Measurements from ENCODE around the gene PPWD1.

PPWD1 gene

DNA sequence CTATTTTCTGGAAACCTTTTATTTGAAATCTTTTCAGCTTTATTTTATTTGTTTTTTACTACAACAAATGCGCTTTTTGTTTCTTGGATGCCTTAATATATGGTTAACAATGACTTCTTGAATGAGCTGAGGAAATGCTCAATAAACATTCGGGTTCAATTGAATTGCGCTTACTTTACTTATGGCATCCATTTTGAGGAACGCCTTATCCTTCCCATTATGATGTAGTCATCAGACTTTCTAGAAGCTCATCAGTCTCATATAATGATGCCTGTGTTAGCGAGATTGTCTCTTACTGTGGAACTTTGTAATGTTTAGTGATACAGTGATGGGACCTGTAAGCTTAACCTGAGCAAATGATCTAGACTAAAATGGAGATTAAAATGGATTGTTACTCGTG is 62.6 kb downstream of the PPWD1 start:
- TF ChIP-seq, protein P1, sequence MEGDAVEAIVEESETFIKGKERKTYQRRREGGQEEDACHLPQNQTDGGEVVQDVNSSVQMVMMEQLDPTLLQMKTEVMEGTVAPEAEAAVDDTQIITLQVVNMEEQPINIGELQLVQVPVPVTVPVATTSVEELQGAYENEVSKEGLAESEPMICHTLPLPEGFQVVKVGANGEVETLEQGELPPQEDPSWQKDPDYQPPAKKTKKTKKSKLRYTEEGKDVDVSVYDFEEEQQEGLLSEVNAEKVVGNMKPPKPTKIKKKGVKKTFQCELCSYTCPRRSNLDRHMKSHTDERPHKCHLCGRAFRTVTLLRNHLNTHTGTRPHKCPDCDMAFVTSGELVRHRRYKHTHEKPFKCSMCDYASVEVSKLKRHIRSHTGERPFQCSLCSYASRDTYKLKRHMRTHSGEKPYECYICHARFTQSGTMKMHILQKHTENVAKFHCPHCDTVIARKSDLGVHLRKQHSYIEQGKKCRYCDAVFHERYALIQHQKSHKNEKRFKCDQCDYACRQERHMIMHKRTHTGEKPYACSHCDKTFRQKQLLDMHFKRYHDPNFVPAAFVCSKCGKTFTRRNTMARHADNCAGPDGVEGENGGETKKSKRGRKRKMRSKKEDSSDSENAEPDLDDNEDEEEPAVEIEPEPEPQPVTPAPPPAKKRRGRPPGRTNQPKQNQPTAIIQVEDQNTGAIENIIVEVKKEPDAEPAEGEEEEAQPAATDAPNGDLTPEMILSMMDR (IDR thresholded peaks at IDR 0.05; ENCODE audit: borderline replicate concordance, extremely low read depth, low read length, poor library complexity, severe bottlenecking): no peak
- TF ChIP-seq EZH2 (IDR thresholded peaks at IDR 0.05; ENCODE audit: borderline replicate concordance, low read depth, low read length, severe bottlenecking): no peak
- no peaks in the 10 kb centered on the region for H4K20me1 ChIP-seq (ENCODE audit: insufficient read depth, low read length)
- H3K9me3 ChIP-seq (ENCODE audit: insufficient read depth, low read length, severe bottlenecking): no peaks in the 10 kb centered on the region
- H3K79me2 ChIP-seq (ENCODE audit: insufficient read depth, low read length): peaks cover 92% of the 10 kb centered on the region
- no peaks in the 10 kb centered on the region for H3K27me3 ChIP-seq (ENCODE audit: insufficient read depth, low read length, poor library complexity)
- peak overlapping the region; percentile 88 for H3K4me2 ChIP-seq (ENCODE audit: insufficient read depth, low read length)
- peak overlapping the region; percentile 71 for H3K9ac ChIP-seq (ENCODE audit: low read depth, low read length)
- peak overlapping the region; percentile 95 for H3K27ac ChIP-seq (ENCODE audit: low read length)
- peaks cover 50% of the 10 kb centered on the region for H3K4me1 ChIP-seq (ENCODE audit: insufficient read depth, low read length)
- ATAC-seq (ENCODE audit: insufficient read depth, low read depth) (no peak), DNase-seq (no peak)
- 0 out of 2 replicates have a peak overlapping the region, but pooled peaks have one; percentile 88 for H2AFZ ChIP-seq (ENCODE audit: low read depth, low read length)
- peaks cover 12% of the 10 kb centered on the region for H3K36me3 ChIP-seq (ENCODE audit: insufficient read depth, low read length)
- H3K4me3 ChIP-seq (ENCODE audit: low read depth in 1 of 2, low read length in 2 of 2): peak overlapping the region; percentile 98

DNA sequence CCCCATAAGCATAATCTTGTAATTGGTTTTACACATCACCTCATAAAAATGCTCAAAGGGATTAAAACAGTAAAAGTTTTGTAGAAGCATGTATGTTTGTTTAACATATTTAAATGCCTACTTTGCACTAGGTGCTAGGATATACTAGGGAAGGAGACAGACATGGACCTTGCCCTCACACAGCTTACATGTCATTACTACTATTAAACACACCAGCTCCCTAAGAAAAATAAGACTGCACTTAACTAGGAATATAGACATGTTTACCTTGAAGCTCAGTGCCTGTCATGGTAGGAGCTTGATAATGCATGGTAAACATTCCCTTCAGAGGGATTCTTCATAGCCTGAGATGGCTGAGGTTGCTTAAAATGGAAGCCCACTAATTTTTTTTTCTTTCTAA is 67.9 kb downstream of the PPWD1 start:
- peaks cover 20% of the 10 kb centered on the region for H3K36me3 ChIP-seq (ENCODE audit: insufficient read depth, low read length)
- peaks cover 61% of the 10 kb centered on the region for H3K79me2 ChIP-seq (ENCODE audit: insufficient read depth, low read length)

More for the DNA sequence above, 67.9 kb downstream of the PPWD1 start:
- no peak for DNase-seq
- no peak overlapping the region for H3K9ac ChIP-seq (ENCODE audit: low read depth, low read length)
- no peaks in the 10 kb centered on the region for H3K27me3 ChIP-seq (ENCODE audit: insufficient read depth, low read length, poor library complexity)
- peaks cover 21% of the 10 kb centered on the region for H3K4me1 ChIP-seq (ENCODE audit: insufficient read depth, low read length)
- no peak for ATAC-seq (ENCODE audit: insufficient read depth, low read depth)
- H4K20me1 ChIP-seq (ENCODE audit: insufficient read depth, low read length): no peaks in the 10 kb centered on the region
- H3K9me3 ChIP-seq (ENCODE audit: insufficient read depth, low read length, severe bottlenecking): no peaks in the 10 kb centered on the region
- no peak overlapping the region for H2AFZ ChIP-seq (ENCODE audit: low read depth, low read length)
- no peak overlapping the region for H3K27ac ChIP-seq (ENCODE audit: low read length)
- no peak for TF ChIP-seq EZH2 (IDR thresholded peaks at IDR 0.05; ENCODE audit: borderline replicate concordance, low read depth, low read length, severe bottlenecking)
- TF ChIP-seq, protein P1 (IDR thresholded peaks at IDR 0.05; ENCODE audit: borderline replicate concordance, extremely low read depth, low read length, poor library complexity, severe bottlenecking): no peak
- no peak overlapping the region for H3K4me2 ChIP-seq (ENCODE audit: insufficient read depth, low read length)
- no peak overlapping the region for H3K4me3 ChIP-seq (ENCODE audit: low read depth in 1 of 2, low read length in 2 of 2)
